Germinal center (tissue), 1 donor: Measurements from ENCODE around the gene DCDC1.

Experiments used
- DNase-seq: peaks from one replicate; pipeline ENCODE4 v3.0.0; 2012; ENCODE audit warnings: mixed read lengths, low spot score

DCDC1 gene

DNA sequence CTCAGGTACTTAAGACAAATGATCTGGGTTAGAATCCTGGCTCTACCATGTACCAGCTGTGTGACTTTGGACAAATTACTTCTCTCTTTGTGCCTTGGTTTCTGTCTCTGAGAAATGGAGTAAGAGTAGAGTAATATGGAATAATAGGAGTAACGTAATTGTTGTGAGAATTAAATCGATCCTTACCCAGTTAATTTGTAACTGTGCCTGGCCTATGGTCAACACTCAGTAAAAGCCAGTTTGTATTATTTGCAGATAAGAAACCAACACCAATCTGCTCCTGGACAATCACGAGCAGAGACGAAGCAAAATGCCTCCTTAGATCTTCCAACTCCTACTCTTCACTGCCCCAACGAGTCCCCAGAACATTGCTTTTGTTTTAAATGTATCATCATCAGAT, 266.7 kb downstream of the DCDC1 start:
- DNase-seq: no peak

DNA sequence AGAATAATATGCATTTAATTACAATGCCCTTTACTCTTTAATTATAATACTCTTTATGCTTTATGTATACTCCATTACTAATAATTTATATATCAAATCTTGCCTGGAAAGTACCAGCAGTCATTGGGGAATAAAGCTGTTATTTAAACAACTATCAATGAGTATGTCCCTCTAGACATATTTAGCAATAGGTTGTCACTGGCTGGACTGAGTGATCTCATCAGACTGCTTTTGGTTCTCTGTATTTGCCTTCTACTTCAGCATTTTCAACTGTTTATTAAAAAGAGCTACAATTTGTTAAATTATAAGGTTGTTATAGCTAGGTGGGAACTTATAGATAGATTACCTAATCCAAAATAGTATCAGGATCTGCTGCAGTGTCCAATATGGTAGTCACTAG, 267.2 kb downstream of the DCDC1 start:
- DNase-seq: no peak

DNA sequence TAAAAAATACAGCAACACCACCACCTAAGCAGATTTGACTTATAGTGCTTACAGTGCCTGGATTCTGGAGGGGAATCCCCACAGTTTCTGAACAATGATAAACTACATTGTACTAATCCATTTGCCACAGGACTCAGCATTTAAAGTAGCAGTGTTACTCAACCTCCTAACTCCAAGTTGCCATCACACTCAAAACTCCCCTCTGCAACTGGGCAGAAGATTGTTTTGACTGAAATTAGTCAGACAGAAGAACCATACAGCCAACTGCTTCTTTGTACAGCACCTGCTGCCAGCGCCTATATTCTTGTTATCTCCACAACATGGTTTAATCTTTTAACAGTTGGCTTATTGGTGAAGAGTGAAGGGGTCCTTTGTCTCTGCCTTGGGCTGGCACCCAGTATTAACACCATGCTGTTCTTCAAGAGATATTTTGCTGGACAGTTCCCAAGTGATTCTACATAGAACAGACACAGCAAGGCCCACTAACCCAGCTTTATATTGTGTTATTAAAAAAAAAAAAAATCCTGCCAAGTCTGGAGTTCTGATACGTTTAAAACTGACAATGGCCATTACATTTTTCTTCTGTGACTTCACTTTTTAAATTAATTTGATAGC, 273.2 kb downstream of the DCDC1 start:
- DNase-seq: no peak

DNA sequence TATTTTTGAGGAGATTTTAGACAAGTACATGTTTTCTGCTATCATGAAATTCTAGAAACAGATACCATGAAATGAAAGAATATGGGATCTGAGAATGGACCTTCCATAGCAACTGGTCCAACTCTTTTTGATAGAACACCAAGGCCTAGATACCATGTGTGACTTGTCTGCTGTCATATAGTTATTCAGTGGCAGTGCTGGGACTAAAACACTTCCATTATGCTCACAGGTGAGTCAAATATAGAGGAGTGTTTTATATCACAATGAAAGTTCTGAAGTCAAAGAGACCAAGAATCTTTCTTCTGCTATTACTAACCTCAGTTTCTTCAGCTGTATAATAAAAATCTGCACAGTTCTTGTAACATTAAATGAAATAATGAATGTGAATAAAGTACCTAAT, 276.9 kb downstream of the DCDC1 start:
- no peak for DNase-seq

DNA sequence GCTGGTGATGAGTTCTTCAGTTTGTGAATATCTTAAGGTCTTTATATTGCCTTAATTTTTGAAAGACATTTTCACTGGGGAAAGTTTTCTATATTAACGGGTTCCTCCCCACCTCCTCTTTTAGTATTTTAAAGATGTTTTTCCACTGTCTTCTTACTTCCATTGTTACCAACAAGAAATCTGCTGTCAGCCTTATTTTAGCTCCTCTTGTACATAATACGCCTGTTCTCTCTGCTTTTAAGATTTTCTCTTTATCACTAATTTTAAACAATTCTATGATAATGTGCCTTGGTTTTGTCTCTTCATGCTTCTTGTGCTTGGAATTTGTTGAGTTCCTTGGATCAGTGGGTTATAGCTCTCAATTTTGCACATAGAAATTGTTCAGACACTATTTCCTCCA, 280.4 kb downstream of the DCDC1 start:
- DNase-seq: no peak

DNA sequence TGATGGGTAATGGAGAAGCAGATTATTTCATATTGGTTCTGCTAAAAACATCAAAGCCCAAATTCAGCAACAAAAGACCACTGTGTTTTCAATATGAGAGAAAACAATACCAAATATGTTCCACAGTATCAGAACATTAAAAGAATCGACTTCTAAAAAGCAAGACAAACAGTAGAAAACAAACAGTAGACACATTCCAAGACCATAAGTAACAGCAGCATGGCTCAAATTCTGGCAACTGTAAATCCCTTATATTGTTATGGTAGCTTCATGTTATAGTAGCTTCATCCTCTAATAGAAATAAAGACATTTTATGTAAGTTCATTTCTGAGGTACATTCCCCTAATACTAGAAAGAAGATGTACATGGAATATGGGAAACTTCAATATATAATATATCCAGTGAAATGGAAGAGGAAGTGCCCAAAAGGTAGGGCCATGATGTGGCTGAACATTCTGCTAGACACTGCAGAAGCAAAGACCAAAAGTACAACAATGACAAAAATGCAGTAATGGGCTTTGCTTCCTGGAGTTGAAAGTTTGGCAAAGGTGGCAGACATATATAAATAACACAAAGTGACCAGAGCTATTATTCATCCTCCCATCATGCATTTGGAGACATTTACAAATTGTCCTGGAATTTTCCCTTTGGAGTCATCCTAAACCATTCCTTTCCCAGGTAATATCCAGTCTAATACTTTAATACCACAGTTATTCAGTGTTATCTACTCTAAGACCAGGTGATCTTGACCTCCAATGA, 299.9 kb downstream of the DCDC1 start:
- no peak for DNase-seq

DNA sequence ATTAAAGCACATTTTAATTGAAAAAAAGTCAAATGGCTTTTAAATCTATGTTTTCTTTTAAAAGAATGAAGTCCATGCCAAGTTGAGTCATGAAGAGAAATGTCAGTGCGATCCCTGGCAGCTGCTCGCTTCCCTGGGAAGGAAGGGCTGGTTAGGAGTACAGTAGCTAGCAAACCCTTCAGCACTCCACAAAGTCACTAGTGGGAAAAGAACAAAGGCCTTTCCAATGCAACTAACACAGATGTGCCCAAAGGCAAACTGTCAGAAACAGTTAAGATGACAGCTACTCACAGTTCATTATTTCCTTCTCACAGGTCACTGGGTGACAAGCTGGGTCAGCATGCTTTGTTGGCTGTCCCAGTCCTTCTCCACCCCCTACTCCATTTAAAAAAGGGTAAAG, 308.7 kb downstream of the DCDC1 start:
- no peak for DNase-seq

DNA sequence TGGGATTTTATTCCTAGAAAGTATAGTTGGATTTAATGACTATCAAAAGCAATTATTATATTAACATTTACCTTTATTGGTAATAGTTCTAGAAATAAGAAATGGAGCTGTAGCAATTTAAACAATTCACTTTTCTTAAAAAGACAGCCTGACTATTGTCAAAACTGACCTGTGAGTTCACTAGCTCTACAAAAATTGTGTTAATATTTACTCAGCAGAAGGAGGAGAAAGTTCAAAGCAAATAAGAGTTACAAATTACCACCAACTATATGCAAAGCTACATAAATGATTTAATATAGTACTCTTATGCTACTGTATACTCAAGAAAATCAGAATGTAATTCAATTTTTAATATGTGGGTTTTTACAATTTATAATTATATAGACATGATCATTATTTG, 310.0 kb downstream of the DCDC1 start:
- no peak for DNase-seq

DNA sequence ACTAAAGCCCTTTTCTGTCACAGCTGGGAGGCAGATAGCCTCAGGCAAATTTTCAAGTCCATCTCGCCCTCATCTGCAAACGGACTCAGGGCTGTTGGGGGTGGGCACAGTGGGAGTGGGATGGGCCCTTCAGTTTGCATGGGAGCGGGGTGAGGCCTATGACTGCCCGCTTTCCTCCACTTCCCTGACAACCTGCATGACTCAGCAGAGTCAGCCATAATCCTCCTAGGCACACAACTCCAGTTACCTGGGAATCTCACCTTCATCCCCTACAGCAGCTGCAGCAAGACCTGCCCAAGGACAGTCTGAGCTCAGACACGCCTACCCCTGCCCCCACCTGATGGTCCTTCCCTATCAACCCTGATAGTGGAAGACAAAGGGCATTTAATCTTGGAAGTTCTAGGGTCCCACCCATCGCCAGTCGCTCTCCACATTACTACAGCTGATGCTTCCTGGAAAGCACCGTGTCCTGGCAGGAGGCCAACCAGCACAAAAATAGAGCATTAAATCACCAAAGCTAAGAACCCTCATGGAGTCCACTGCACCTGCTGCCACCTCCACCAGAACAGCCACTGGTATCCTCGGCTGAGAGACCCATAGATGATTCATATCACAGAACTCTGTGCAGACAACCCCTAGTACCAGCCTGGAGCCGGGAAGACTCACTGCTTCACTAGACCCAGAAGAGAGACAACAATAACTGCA, 319.3 kb downstream of the DCDC1 start:
- no peak for DNase-seq

DNA sequence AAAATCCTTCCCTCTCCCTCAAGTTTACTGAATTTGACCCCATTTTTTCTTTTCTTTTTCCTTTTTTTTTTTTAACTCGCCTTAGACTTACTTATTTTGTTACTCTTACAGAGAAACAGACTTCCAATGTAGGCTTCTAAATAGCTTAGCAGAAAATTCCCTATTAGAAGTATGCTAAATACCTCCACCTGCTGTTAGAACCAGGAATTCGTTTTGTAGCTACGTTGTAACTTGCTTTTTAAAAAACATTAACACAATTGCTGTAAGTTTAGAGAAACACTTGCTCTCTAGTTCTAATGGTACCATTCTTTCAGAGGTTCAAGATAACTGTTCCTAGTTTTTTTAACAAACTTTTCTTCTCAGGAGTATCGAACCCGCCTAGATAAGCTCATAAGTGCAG, 324.2 kb downstream of the DCDC1 start:
- DNase-seq: no peak

DNA sequence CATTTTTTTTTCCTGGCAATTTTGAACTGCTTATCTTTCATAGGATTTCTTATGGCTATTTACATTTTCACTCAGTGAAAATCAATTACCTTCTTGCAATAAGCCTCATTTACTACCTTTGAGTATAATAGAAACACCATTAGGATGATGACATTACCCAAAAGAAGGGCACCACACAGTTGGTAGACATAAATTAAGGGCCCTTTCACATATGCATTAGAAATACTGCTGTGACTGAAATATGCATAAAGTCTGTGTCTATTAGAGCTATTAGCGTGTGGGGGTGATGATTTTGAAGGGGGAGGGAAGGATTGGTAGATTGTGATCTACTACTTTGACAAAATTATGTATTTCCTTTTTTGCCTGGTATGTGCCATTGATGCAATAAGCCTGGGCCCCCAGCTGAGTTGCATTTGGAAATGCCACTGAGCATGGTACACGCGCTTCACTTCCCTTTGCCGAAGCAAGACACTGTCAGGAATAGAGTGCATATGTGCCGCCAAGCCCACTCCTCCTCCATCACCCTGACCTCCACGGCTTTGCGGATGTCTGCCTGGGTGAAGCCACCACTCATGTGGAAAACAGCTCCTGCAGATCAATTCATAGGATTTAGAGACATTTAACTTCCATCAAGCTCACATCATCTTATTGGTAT, 339.3 kb downstream of the DCDC1 start:
- DNase-seq: no peak

DNA sequence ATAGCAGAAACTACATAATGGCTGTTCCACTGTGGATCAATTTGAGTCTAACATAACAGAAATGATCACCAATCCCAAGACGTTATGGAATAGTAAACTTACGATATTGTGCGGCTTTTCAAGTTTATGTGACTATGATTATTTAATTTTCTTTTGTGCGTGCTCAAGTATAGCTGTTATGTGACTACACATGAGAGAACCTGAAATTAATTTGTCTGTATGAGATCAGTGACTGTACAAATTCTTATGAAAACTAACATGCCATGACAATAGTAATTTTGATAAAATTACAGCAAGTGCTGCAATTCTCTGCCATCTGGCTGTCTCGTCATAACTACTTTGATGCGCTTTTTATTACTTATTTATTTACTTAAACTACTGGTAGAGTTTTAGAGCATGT, 343.2 kb downstream of the DCDC1 start:
- no peak for DNase-seq

DNA sequence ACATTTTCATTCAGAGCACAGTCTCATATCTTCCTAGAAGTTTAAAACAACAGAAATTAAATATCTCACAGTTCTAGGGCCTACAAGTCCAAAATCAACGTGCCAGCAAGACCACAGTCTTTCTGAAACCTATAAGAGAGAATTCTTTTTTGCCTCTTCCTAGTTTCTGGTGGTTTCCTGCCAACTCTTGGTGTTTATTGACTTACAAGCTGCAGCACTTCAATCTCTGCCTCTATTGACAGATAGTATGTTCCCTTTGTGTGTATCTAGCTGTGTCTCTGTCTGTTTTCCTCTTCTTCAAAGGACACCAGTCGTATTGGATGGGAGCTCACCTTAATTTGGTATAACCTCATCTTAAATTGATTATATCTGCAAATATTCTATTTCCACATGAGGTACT, 347.5 kb downstream of the DCDC1 start:
- DNase-seq: no peak

DNA sequence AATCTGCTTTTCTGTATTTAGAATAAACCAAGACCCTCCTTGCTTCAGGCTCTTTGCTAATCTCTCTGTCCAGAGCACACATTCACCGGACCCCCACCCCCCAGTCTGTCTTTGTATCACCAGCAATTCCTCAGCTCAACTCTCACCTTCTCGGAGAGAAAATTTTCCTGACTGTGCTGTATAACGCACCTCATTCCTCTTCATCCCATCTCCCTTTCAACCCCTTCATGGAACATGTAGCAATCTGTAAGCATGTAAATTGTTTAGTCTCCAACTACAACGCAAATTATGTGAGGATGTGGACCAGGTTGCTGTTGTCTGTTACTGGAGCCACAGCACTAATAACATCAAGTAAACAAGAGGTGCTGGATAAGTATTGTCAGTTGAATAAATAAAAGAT, 349.8 kb downstream of the DCDC1 start:
- DNase-seq: no peak

DNA sequence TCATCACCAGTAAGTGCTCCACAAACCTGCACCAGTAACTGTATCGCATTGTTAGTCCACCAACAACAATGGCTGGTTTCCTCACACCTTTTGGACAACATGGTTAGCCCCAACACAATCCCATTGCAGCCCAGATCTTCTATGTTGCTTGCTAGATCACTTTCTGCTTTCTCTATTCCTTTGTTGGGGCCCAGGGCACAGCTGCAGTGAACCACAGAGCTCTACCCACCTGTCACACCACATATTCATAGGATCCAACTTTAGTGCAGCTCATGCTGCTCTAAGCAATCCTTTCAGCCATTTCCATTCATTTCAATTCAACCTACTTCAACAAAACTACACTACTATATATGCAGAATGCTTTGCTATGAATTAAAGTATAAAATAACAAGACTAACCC, 364.3 kb downstream of the DCDC1 start:
- no peak for DNase-seq

DNA sequence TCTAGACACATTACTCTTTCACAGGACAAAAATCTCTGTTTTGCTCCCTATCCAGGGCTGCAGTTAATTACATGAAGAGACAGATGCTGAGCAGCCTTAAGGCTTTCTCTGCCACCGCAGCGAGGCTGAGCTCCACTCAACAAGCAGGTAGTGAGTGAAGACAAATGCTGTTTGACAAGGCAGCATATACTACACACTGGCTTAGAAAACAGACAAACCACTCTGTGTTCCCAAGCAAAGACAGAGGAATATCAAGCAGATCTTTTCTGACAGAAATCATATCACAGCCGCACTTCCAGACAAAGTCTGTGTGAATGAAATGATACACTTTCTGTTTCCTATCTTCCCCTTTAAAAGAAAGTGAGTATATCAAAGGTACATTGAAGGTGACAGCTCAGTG, 368.1 kb downstream of the DCDC1 start:
- no peak for DNase-seq

DNA sequence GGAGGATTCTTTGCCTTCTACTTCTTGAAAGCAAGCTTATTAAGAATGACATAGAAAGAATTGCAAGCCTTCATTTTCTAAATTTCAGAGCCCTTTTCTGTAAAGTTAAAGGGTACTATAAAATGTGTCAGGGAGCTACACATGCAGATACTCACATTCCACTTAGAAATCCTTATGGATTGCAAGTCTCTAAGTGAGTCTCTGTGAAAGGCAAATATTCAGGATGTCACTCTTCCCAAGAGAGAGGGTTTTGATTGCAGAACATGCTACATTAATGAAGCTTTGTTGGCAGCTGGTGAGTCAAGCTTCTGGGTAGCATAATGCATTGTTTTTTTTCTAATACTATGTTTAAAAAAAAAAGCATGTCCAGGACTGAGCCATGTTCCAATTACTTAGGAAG, 369.2 kb downstream of the DCDC1 start:
- no peak for DNase-seq

DNA sequence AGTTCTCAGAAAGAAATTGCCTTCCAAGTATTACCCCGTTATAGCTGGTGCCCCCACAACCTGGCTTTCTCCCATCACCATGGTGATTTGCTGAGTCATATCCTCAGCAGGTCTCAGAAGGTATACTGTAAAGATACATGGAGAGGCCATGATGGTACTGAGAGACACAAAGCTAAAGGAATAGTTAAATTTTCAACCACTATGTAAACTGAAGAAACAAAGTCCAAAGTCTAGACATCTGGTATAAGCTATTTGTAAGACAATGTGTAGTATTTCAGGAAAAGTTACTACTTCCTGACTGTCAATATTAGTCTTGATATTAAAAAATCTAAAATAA, 377.1 kb downstream of the DCDC1 start:
- no peak for DNase-seq

DNA sequence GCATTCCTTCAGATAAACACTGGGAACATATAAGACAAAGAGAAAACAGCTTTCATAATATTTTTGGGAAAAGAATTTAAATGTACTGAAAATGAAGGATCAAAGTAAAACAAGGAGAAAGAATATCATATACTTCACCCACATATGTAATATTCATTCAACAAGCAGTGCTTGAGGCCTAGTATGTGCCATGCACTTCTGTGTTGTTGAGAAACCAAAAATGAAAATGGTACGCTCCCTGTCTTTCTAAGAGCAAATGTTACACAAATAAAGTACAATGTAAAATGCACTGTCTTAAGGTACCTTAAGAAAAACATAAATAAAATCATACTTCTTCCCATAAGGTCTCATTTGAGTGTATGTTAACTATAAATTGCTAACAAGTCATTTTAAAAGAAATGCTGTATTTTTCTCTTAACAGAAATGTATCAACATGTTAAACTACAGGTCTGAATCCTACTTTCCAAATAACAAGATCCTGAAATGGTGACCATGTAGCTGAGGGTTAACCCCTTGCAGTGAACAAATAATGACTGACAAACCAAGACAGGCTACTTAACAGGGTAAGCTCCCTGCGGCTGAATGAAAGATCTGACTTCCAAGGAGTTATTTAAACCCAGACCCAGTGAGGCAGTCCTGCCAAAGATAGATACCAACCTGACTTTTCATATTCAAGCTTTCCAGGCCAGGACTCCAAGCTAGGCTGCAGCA, 377.6 kb downstream of the DCDC1 start:
- no peak for DNase-seq

DNA sequence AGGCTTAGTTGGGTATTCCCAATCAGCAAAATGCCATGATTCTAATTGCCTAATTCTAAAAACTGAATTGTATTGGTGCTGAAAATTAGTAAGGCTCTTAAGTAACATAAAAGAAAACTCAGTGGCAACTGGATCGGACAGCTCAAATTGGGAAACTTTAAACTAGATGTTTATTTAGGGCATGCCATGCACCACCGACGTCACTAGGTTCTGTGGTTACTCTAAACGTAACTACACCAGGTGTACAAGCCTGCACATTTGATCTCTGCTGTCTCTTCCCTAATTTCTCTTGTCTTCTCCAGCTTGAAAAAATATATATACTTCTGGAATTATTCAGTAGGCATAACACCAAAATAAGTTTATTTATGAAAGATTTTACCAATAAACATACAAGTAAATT, 378.2 kb downstream of the DCDC1 start:
- no peak for DNase-seq

DNA sequence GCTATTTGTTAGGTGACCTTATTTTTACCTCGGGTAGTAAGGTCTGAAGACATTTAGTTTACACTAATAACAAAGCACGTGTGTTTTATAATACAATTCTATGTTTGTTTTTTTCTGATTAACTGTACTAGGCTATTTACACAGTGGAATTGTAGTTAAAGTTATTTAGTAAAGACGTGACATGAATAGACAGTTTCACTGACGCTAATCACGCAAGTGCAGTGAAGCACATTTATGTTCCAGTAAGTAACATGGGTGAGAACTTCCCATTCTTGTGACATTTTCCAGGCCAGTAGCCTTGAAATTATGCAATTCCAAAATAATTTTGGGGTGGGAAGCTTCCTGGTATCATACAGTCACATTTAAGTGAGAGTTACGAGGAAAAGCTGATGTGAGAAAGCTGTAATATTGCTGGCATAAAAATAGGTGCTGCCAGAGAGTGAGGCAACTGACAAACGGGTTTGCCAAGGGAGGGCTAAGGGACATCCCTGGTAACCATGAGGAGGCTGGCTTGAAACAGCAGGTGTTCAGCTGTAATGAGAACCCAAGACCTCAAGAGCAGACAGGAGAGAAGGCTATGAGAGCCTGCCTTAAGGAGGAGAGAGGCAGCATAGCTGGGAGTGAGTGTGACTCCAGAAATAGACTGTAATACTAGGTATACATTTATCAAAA, 378.8 kb downstream of the DCDC1 start:
- no peak for DNase-seq

DNA sequence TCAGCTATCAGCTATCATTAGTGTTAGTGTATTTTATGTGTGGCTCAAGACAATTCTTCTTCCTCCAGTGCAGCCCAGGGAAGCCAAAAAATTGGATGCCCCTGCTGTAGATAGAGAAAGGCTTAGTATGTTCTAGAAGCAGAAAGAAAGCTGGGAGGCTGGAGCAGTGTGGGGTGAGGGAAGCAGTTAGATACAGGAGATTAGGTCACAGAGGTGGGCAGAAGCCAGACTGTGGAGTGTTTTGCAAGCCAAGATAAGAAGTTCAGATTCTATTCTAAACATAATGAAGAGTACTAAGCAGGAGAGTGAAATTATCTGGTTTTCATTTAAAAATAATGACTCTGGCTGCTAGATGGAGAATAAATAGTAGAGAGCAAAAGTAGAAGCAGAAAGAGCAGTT, 381.7 kb downstream of the DCDC1 start:
- no peak for DNase-seq
